ENCODE data around the gene PPP2R5A. TPM values are rescaled to one million over a fixed set of nuclear protein-coding genes. Genes with fewer than 3 reads are reported as not detected.
A peak's percentile ranks its signal among the peaks of the same experiment; 100 is the strongest.

PPP2R5A gene
- total and polyA plus RNA-seq, 2 experiments from 2014 or later: 51.7 to 67.4 TPM

GRCh38 chr1:212354464-212354863, 69.3 kb downstream of the PPP2R5A start:
- no peak for TF ChIP-seq CTCF (IDR thresholded peaks at IDR 0.05; ENCODE audit: low read depth, low read length)
- Histone ChIP-seq H3K4me3 (no peak overlapping the region), H3K27ac (no peak overlapping the region), H3K36me3 (peaks cover 43% of the 10 kb centered on the region), H3K27me3 (no peaks in the 10 kb centered on the region), H3K4me1 (ENCODE audit: low read depth) (no peaks in the 10 kb centered on the region), H3K9me3 (ENCODE audit: low read depth) (no peaks in the 10 kb centered on the region)
- DNase-seq (ENCODE audit: low read depth in 1 of 2, low spot score in 1 of 2): no peak

- Histone ChIP-seq H3K4me3 (no peak overlapping the region), H3K9me3 (ENCODE audit: low read depth) (no peaks in the 10 kb centered on the region), H3K36me3 (peaks cover 43% of the 10 kb centered on the region), H3K27me3 (no peaks in the 10 kb centered on the region), H3K27ac (no peak overlapping the region), H3K4me1 (ENCODE audit: low read depth) (no peaks in the 10 kb centered on the region)
- no peak for TF ChIP-seq CTCF (IDR thresholded peaks at IDR 0.05; ENCODE audit: low read depth, low read length)
- no peak for DNase-seq (ENCODE audit: low read depth in 1 of 2, low spot score in 1 of 2)
Measured at GRCh38 chr1:212355230-212355969, 70.2 kb downstream of the PPP2R5A start.

GRCh38 chr1:212359794-212360479, 74.7 kb downstream of the PPP2R5A start:
- H3K4me3 ChIP-seq: no peak overlapping the region
- H3K9me3 ChIP-seq (ENCODE audit: low read depth): no peaks in the 10 kb centered on the region
- H3K27me3 ChIP-seq: no peaks in the 10 kb centered on the region
- no peak overlapping the region for H3K27ac ChIP-seq
- H3K36me3 ChIP-seq: peaks cover 45% of the 10 kb centered on the region
- TF ChIP-seq CTCF (IDR thresholded peaks at IDR 0.05; ENCODE audit: low read depth, low read length): no peak
- H3K4me1 ChIP-seq (ENCODE audit: low read depth): peaks cover 7% of the 10 kb centered on the region
- no peak for DNase-seq (ENCODE audit: low read depth in 1 of 2, low spot score in 1 of 2)

GRCh38 chr1:212364985-212365384, 79.8 kb downstream of the PPP2R5A start:
- no peak overlapping the region for H3K4me3 ChIP-seq
- H3K27me3 ChIP-seq: no peaks in the 10 kb centered on the region
- peaks cover 20% of the 10 kb centered on the region for H3K36me3 ChIP-seq
- peak; percentile 6 to 27 for DNase-seq (ENCODE audit: low read depth in 1 of 2, low spot score in 1 of 2)
- H3K9me3 ChIP-seq (ENCODE audit: low read depth): no peaks in the 10 kb centered on the region
- H3K27ac ChIP-seq: no peak overlapping the region
- TF ChIP-seq CTCF (IDR thresholded peaks at IDR 0.05; ENCODE audit: low read depth, low read length): no peak
- peaks cover 9% of the 10 kb centered on the region for H3K4me1 ChIP-seq (ENCODE audit: low read depth)

GRCh38 chr1:212366901-212367300, 81.7 kb downstream of the PPP2R5A start:
- no peaks in the 10 kb centered on the region for H3K9me3 ChIP-seq (ENCODE audit: low read depth)
- DNase-seq (ENCODE audit: low read depth in 1 of 2, low spot score in 1 of 2): peak in 1 of 2 donors; percentile 41
- peaks cover 9% of the 10 kb centered on the region for H3K4me1 ChIP-seq (ENCODE audit: low read depth)
- no peak for TF ChIP-seq CTCF (IDR thresholded peaks at IDR 0.05; ENCODE audit: low read depth, low read length)
- H3K36me3 ChIP-seq: peaks cover 9% of the 10 kb centered on the region
- no peak overlapping the region for H3K27ac ChIP-seq
- H3K4me3 ChIP-seq: no peak overlapping the region
- no peaks in the 10 kb centered on the region for H3K27me3 ChIP-seq

All from cardiac muscle cell (in vitro differentiated cells and primary cell).